Forelimb muscle (tissue), 1 donor: ENCODE measurements around the gene TTC39C. TPM values are rescaled to one million over a fixed set of nuclear protein-coding genes. Genes with fewer than 3 reads are reported as not detected.

ENCODE experiments used
- DNase-seq: peaks from one replicate; pipeline ENCODE4 v3.0.0-alpha.2; 2013; ENCODE audit warnings: low read depth
- polyA plus RNA-seq: library from polyadenylated mRNA; unstranded; fragments of 120-200 nt; gene quantifications from one replicate; pipeline ENCODE4 v1.2.1, GENCODE V29; 2013; ENCODE audit not compliant: insufficient read length

The TTC39C gene
- 3.5 TPM for polyA plus RNA-seq

GRCh38 chr18:24014062-24014985 is at the start of gene TTC39C:
TSS of gene TTC39C (plus strand) at chr18:24014754. CDS start at chr18:24014872, 118 bp downstream.
- DNase-seq, result no peak

GRCh38 chr18:23966909-23967308 is 47.6 kb upstream of the TTC39C start:
- DNase-seq, result no peak

GRCh38 chr18:23967321-23968089 is 47.0 kb upstream of the TTC39C start:
- no peak for DNase-seq

GRCh38 chr18:23968638-23969604 is 45.6 kb upstream of the TTC39C start:
- no peak for DNase-seq

- DNase-seq, result no peak
Measured at GRCh38 chr18:23969664-23970063, 44.9 kb upstream of the TTC39C start.

GRCh38 chr18:23970161-23971096 is 44.1 kb upstream of the TTC39C start:
- no peak for DNase-seq

GRCh38 chr18:23971097-23971440 is 43.5 kb upstream of the TTC39C start:
- DNase-seq, result no peak

GRCh38 chr18:23971666-23972230 is 42.8 kb upstream of the TTC39C start:
- no peak for DNase-seq

- no peak for DNase-seq
Measured at GRCh38 chr18:23972453-23972852, 42.1 kb upstream of the TTC39C start.

- no peak for DNase-seq
Measured at GRCh38 chr18:23977103-23977502, 37.5 kb upstream of the TTC39C start.

- no peak for DNase-seq
Measured at GRCh38 chr18:23977719-23978483, 36.7 kb upstream of the TTC39C start.

- DNase-seq, result no peak
Measured at GRCh38 chr18:23981369-23981980, 33.1 kb upstream of the TTC39C start.

GRCh38 chr18:23982155-23983079 is 32.1 kb upstream of the TTC39C start:
- DNase-seq, result no peak

- DNase-seq, result no peak
Measured at GRCh38 chr18:23983112-23983511, 31.4 kb upstream of the TTC39C start.

GRCh38 chr18:23986600-23987359 is 27.8 kb upstream of the TTC39C start:
- DNase-seq, result no peak

GRCh38 chr18:23990474-23991410 is 23.8 kb upstream of the TTC39C start:
- DNase-seq, result no peak
